ENCODE measurements around the gene NFATC3.

Gene NFATC3

DNA sequence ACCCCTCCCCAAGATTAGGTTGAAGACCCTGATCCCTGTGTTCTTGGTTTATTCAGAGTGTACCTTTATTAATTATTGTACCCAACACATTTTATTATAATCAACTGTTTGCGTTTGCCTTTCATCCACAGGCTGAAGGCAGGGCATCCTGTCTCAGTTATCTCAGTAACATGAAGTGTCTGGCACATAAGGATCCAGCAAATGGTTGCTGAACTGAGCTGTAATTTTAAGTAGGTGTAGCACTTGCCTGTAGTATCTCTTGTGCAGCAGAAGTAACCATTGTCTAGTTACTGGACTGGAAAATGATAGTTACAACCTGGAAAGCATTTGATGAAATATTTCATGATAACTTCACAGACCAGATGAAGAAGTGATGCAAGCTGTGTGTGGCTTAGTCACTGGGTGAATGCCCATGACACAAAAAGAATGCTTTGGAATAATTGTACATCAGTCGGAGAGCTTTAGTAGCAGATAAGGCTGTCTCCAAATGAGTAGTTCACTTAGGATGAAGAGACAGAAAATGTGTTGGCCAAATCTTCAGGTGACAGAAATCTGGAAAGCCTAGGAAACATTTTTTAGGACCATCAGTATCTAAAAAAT lies 94.1 kb downstream of the NFATC3 start:
- no peak for DNase-seq (ENCODE audit: low spot score)
- in situ Hi-C loops (cut with MboI; ENCODE audit: low pct_unique_long_range_greater_than_20kb, low sequenced_read_pairs, unreplicated experiment), result no loop called here
- TF ChIP-seq, protein P1, sequence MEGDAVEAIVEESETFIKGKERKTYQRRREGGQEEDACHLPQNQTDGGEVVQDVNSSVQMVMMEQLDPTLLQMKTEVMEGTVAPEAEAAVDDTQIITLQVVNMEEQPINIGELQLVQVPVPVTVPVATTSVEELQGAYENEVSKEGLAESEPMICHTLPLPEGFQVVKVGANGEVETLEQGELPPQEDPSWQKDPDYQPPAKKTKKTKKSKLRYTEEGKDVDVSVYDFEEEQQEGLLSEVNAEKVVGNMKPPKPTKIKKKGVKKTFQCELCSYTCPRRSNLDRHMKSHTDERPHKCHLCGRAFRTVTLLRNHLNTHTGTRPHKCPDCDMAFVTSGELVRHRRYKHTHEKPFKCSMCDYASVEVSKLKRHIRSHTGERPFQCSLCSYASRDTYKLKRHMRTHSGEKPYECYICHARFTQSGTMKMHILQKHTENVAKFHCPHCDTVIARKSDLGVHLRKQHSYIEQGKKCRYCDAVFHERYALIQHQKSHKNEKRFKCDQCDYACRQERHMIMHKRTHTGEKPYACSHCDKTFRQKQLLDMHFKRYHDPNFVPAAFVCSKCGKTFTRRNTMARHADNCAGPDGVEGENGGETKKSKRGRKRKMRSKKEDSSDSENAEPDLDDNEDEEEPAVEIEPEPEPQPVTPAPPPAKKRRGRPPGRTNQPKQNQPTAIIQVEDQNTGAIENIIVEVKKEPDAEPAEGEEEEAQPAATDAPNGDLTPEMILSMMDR (IDR thresholded peaks at IDR 0.05; ENCODE audit: extremely low read depth, insufficient read depth, missing control alignments), result no peak

DNA sequence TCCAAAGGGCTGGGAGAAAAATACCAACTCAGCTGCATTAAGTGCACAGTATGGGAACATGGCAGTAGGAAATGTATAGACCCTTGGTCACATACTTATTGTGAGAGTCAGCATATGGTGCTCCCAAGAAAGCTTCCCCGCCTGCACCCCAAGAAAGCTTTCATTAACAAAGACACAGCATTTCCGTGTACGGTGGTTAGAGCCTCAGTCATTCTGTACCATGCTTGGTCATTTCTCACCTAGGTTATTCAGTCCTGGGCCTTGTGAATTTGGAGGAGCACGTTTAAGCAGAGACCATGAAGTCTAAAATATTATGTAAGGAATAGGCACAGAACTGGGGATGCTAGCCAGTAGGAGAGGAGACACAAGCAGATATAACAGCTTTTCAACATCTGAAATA lies 94.7 kb downstream of the NFATC3 start:
- DNase-seq (ENCODE audit: low spot score), result no peak
- in situ Hi-C loops (cut with MboI; ENCODE audit: low pct_unique_long_range_greater_than_20kb, low sequenced_read_pairs, unreplicated experiment), result no loop called here
- TF ChIP-seq, protein P1 (IDR thresholded peaks at IDR 0.05; ENCODE audit: extremely low read depth, insufficient read depth, missing control alignments), result no peak

DNA sequence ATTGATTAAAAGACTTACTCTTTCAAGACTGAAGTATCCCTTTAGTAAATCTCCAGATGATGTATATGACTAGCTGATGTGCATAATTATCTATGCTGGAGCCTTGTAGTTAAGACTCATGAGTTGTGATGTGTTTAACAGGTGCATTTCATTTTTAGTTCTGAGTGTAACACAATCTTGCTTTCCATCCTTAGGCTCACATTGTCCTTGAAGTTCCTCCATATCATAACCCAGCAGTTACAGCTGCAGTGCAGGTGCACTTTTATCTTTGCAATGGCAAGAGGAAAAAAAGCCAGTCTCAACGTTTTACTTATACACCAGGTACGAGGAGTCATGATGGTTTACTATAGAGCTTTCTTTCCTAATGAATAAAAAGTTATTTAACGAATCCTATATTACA lies 97.9 kb downstream of the NFATC3 start:
- in situ Hi-C loops (cut with MboI; ENCODE audit: low pct_unique_long_range_greater_than_20kb, low sequenced_read_pairs, unreplicated experiment), result no loop called here

DNA sequence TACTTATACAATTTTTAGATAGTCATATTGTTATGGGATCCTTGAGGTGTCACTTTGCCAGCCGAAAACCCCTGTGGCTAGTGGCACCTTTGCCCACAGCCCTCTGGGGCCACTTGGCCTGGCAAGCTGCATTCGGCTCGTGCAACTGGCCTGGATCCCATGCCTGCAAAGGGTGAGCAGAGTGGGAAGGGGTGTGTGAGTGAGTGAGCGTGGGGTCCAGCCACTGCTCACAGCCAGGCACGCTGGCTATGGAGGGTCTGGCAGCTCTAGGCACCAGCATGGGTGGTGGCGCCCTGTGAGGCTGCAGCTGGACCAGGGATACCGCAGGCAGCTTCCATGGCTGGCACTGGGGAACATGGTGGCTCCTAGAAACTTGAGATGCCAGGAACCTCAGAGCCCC lies 101.7 kb downstream of the NFATC3 start:
- in situ Hi-C loops (cut with MboI; ENCODE audit: low pct_unique_long_range_greater_than_20kb, low sequenced_read_pairs, unreplicated experiment), result no loop called here
- no peak for DNase-seq (ENCODE audit: low spot score)
- TF ChIP-seq, protein P1 (IDR thresholded peaks at IDR 0.05; ENCODE audit: extremely low read depth, insufficient read depth, missing control alignments), result no peak

More for the DNA sequence above, 97.9 kb downstream of the NFATC3 start:
- no peak for DNase-seq (ENCODE audit: low spot score)
- TF ChIP-seq, protein P1 (IDR thresholded peaks at IDR 0.05; ENCODE audit: extremely low read depth, insufficient read depth, missing control alignments), result no peak

DNA sequence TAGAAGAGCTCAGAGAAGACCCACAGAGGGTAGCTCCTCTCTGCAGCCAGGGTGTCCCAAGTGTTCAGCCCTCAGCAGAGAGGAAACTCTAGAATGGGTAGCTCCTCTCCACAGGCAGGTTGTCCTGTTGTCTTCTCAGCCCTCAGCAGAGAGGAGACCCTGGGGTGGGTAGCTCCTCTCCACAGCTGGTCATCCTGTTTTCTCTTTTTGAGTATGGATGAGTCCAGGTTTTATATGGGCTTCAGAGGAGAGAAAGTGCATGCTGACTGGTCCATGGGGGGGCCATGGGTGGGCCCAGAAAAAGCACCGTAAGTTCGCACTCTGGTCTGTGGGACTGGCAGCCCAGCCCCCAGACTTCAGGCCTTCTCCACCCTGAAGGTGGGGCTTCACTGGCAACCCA lies 102.3 kb downstream of the NFATC3 start:
- in situ Hi-C loops (cut with MboI; ENCODE audit: low pct_unique_long_range_greater_than_20kb, low sequenced_read_pairs, unreplicated experiment), result no loop called here
- TF ChIP-seq, protein P1 (IDR thresholded peaks at IDR 0.05; ENCODE audit: extremely low read depth, insufficient read depth, missing control alignments), result no peak
- no peak for DNase-seq (ENCODE audit: low spot score)

DNA sequence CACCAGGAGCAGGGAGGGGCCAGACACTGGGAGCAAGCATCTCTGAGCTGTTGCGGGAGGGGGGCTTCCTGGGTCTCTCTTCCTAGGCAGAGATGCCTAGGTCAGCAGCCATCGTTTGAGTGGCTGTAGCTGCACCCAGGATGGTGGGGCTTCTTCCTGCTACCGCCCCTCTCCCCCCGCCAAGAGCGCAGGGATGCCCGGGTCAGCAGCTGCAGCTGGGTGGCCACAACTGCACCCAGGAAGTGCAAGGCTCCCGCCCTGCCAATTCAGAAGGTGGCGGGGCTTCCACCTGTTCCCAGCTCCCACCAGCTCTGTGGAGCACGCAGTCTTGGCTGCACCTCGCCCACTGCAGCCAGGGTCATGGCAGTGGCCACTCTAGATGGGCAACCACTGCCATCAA lies 103.0 kb downstream of the NFATC3 start:
- TF ChIP-seq, protein P1 (IDR thresholded peaks at IDR 0.05; ENCODE audit: extremely low read depth, insufficient read depth, missing control alignments), result no peak
- in situ Hi-C loops (cut with MboI; ENCODE audit: low pct_unique_long_range_greater_than_20kb, low sequenced_read_pairs, unreplicated experiment), result no loop called here
- DNase-seq (ENCODE audit: low spot score), result no peak
